Psoas muscle (tissue), 8 donors: ENCODE measurements around the gene MMEL1. TPM values are rescaled to one million over a fixed set of nuclear protein-coding genes. Genes with fewer than 3 reads are reported as not detected.
A peak's percentile ranks its signal among the peaks of the same experiment; 100 is the strongest.

Experiments
- ATAC-seq, 4 donors: fragments of 200-7000 bp; cut with Tn5 transposase; one replicate each; pipeline ENCODE4 v1.9.1; 2020; ENCODE audit warnings: moderate library complexity in 3 of 4, mild to moderate bottlenecking in 2 of 4
- DNase-seq, 2 donors: peaks; one replicate each; pipeline ENCODE4 v3.0.0-alpha.2; 2020
- H3K27ac ChIP-seq: fragments of 200-600 bp; one replicate; pipeline ENCODE4 v1.8.0; 2022
- H3K27me3 ChIP-seq, 3 donors: fragments of 200-600 bp in 1 of 3; one replicate each; pipeline versions ENCODE4 v1.6.1 to v1.8.0; 2013 to 2022; ENCODE audit warnings: low read length in 2 of 3, mild to moderate bottlenecking in 2 of 3, moderate library complexity in 1 of 3; ENCODE audit not compliant: insufficient read depth in 3 of 3
- H3K36me3 ChIP-seq, 2 donors: fragments of 200-600 bp in 1 of 2; one replicate each; pipeline versions ENCODE4 v1.6.1 to v1.8.0; 2013 to 2022; ENCODE audit warnings: low read depth in 1 of 2, mild to moderate bottlenecking in 1 of 2, moderate library complexity in 1 of 2; ENCODE audit not compliant: insufficient read depth in 1 of 2
- H3K4me1 ChIP-seq: fragments of 200-600 bp; one replicate; pipeline ENCODE4 v1.8.0; 2022
- H3K4me3 ChIP-seq: fragments of 200-600 bp; one replicate; pipeline ENCODE4 v1.8.0; 2022; ENCODE audit warnings: mild to moderate bottlenecking
- H3K9me3 ChIP-seq: fragments of 200-600 bp; one replicate; pipeline ENCODE4 v1.8.0; 2022
- WGBS, 3 donors: extraction: QIAGEN DNeasy Blood & Tissue Kit; methylation state at CpG; one replicate each; pipeline versions ENCODE4 v1.1.6 to v1.1.7; 2013; 5-methylcytosine and 5-hydroxymethylcytosine counted together
- intact Hi-C, 2 donors: fragments of 100-400 bp; cut with DNase I; formaldehyde crosslinking; loops; one replicate each; pipeline versions ENCODE4 v1.11.0 to v1.14.2; 2022
- polyA plus RNA-seq, 3 donors: library from polyadenylated mRNA; stranded (reverse); fragments of 200-250 nt; gene quantifications; one replicate each; pipeline ENCODE4 v1.2.3, GENCODE V29; 2013
- total RNA-seq, 4 donors: library from RNA; stranded (reverse); fragmentation: NEBNext Ultra II Directional in 2 of 4; extraction: Animal tissue kit (Norgen Biotek cat#: 25700) in 2 of 4; gene quantifications; one replicate each; pipeline versions ENCODE4 v1.2.1 to v1.2.4, GENCODE V29; 2021 to 2023
- TF ChIP-seq, protein P1 (sequence below): fragments of 200-600 bp; IDR thresholded peaks from one replicate; pipeline ENCODE4 v1.8.0; 2022; ENCODE audit warnings: antibody characterized with exemption
- donor health status: healthy with polysubstance abuse.
- donor health status: DM: no; HTN: no; CAD: no; lungs with moderate emphysema.
- donor health status: Bipolar disorder and iron deficiency.
- donor health status: healthy.
- donor health status: DM: yes; HTN: yes; CAD: no.
- donor health status: DM: no; HTN: no; CAD: no.
- donor health status: DM: no; HTN: no; CAD: no.
- donor health status: DM: yes; HTN: yes; CAD: no.

Gene MMEL1
- total and polyA plus RNA-seq, 7 donors, result 0.08 to 0.89 (median 0.21) TPM; not detected in 2

DNA sequence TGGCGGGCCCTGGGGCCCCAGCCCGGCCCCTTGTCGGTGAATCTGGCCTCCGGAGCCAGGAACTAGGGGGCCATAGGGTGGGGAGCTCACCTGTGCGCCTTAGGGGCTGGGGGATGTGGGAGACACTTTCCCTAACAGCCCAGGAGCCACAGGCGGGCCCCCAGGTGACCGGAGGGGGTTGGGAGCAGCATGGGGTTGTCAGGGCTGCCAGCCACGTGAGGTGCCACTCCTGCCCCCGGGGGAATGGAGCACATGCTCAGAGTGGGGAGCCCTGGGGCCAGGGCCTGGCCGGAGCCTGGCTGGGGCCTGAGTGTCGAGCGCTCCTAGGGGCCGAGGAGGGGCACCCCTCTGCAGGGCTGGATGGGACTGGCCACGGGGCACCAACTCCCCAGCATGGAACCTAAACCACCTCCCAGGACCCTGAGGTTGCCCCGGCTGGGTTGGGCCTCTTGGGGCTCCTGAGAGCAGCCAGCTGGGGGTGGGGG is 26.4 kb downstream of the MMEL1 start:
- intact Hi-C loops, result no loop called here
- WGBS, 3 donors, result 77 to 82% (median 80%) methylated on average over 12 to 15 of the region's 15 CpGs
- TF ChIP-seq, protein P1, sequence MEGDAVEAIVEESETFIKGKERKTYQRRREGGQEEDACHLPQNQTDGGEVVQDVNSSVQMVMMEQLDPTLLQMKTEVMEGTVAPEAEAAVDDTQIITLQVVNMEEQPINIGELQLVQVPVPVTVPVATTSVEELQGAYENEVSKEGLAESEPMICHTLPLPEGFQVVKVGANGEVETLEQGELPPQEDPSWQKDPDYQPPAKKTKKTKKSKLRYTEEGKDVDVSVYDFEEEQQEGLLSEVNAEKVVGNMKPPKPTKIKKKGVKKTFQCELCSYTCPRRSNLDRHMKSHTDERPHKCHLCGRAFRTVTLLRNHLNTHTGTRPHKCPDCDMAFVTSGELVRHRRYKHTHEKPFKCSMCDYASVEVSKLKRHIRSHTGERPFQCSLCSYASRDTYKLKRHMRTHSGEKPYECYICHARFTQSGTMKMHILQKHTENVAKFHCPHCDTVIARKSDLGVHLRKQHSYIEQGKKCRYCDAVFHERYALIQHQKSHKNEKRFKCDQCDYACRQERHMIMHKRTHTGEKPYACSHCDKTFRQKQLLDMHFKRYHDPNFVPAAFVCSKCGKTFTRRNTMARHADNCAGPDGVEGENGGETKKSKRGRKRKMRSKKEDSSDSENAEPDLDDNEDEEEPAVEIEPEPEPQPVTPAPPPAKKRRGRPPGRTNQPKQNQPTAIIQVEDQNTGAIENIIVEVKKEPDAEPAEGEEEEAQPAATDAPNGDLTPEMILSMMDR, result no peak

DNA sequence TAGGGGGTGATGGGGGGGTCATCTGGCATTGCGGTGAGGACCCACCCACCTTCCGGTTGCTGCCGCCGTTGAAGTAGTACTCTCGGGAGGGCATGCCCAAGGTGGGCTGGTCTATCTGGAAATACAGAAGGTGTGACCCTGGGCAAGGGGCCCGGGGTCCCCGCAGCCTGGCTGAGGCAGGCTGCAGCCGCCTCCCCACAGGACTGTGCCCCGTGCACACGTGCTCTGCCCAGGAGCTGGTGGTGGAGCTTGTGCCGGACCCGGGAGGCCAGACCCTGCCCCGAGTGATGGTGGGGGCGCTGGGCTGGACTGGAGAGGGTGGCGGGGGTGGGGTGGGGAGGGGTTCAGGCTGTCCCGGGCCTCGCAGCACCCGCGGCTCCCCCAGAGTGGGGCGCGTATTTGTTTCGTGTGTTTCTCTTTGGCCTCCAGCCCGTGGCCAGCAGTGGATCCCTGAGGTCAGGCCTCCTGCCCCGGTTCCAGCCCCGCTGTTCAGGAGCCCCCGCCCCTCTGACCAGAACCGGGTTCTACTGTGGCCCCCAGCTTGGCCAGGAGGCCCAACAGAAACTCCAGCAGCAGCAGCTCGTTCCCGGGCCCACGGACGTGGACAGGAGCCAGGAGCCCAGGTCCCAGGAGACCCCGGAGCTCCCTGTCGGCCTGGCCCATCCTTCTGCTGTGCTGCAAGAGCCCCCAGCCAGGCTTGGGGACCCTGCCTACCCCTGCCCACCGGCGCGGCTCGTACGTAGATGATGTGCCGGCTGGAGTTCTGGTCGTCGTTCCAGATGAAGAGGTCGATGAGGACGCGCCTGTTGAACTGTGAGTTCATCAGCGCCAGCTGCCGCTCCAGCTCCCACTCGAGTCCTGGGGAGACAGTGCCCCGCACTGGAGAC is 27.1 kb downstream of the MMEL1 start:
- peaks cover 0 to 32% (median 8%) of the 10 kb centered on the region in 3 donors for H3K27me3 ChIP-seq
- no peaks in the 10 kb centered on the region for H3K9me3 ChIP-seq
- no peaks in the 10 kb centered on the region for H3K4me1 ChIP-seq
- H3K27ac ChIP-seq, result no peak overlapping the region
- intact Hi-C loops, result no loop called here
- DNase-seq (peak in 1 of 2 donors; percentile 41), ATAC-seq (no peak)
- TF ChIP-seq, protein P1, result no peak
- no peak overlapping the region for H3K4me3 ChIP-seq
- no peaks in the 10 kb centered on the region for H3K36me3 ChIP-seq
- WGBS, 3 donors, result 65 to 70% (median 69%) methylated on average over 36 to 48 of the region's 48 CpGs

More for the DNA sequence above, 26.4 kb downstream of the MMEL1 start:
- ATAC-seq (no peak), DNase-seq (peak in 1 of 2 donors; percentile 42)
- Histone ChIP-seq H3K4me1 (no peaks in the 10 kb centered on the region), H3K9me3 (no peaks in the 10 kb centered on the region), H3K4me3 (no peak overlapping the region), H3K27me3 (peaks cover 0 to 36% (median 8%) of the 10 kb centered on the region in 3 donors), H3K27ac (no peak overlapping the region), H3K36me3 (no peaks in the 10 kb centered on the region)

DNA sequence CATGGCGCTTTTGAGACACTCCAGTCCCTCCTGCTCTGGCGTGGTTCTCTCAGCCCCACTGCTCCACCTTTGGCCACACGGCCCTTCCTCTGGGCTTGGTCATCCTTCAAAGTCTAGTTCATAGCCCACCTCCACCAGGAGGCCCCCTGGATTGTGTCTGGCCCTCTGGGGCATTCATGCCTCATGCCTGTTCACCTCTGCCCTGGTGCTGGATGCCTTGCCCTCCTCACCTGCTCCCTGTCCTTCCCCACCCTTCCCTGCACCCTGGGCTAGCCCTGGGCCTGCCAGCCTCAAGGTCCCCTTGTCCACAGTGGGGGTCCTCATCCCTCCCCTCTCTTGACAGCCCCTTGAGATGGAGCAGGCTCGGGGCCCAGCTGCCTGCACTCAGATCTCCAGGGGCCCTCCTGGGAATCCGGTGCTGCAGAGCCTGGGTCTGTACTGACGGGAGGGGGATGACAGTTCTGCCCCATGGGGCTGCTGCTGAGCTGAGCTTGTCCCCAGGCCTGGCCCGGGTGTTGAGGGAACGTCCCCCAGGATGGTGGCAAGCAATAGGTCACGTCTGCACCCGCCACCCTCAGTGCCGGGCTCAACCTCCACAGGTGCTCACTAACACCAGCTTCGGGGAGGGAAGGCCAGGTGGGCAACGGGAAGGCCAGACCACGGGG is 27.8 kb downstream of the MMEL1 start:
- intact Hi-C loops, result no loop called here
- H3K27me3 ChIP-seq, result peaks cover 0 to 32% (median 8%) of the 10 kb centered on the region in 3 donors
- TF ChIP-seq, protein P1, result no peak
- ATAC-seq (no peak), DNase-seq (peak in 1 of 2 donors; percentile 33)
- H3K4me1 ChIP-seq, result no peaks in the 10 kb centered on the region
- no peaks in the 10 kb centered on the region for H3K36me3 ChIP-seq
- no peak overlapping the region for H3K4me3 ChIP-seq
- H3K27ac ChIP-seq, result no peak overlapping the region
- H3K9me3 ChIP-seq, result no peaks in the 10 kb centered on the region
- 63 to 79% (median 72%) methylated on average over 14 of the region's 14 CpGs for WGBS, 3 donors

DNA sequence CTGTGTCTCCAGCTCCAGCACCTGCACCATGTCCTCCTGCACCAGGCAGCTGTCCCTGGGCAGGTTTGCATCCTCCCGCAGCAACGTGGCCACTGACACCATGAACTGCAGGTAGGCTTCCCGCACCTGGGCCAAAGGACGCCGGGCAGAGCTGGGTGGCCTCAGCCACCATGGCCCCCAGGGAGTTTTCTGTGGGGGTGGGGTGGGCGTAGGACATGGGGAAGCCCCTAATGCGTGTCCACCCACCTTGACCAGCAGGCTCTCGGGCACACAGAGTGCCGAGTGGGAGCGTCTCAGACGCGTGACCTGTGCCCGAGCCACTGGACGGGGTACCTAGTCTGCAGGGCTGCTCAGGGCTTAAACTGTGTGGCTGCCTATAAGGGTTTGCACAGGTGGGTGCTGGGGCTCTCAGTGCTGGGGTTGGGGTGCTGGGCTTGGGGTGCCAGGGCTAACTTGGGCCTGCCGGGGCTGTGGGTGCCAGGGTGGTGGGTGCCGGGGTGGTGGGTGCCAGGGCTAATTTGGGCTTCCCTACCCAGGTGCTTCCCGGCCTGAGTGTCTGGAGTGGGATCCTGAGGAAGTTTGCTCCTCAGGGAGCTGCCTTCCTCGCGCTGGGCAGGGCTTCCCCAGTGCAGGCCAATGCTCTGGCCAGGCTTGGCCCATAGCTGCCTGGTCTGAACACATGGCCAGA is 28.5 kb downstream of the MMEL1 start:
- Histone ChIP-seq H3K4me1 (no peaks in the 10 kb centered on the region), H3K36me3 (no peaks in the 10 kb centered on the region), H3K9me3 (no peaks in the 10 kb centered on the region), H3K27ac (no peak overlapping the region), H3K4me3 (no peak overlapping the region), H3K27me3 (peaks cover 0 to 27% (median 5%) of the 10 kb centered on the region in 3 donors)
- 79 to 82% (median 80%) methylated on average over 17 to 19 of the region's 19 CpGs for WGBS, 3 donors
- peak in 1 of 2 donors; percentile 36 for DNase-seq
- no peak for ATAC-seq
- TF ChIP-seq, protein P1, result no peak
- intact Hi-C loops, result no loop called here
